A549 (cell line): ENCODE data around the gene ABCB1. TPM values are rescaled to one million over a fixed set of nuclear protein-coding genes. Genes with fewer than 3 reads are reported as not detected.
A peak's percentile ranks its signal among the peaks of the same experiment; 100 is the strongest.

Experiments used
- ATAC-seq, 2 experiments: fragments of 200-7000 bp in 1 of 2; fragments of >200 bp in 1 of 2; cut with Nextera tagmentation in 1 of 2; cut with Tn5 transposase in 1 of 2; 3 replicates each; pipeline versions ENCODE4 v1.8.0 to v1.9.1; 2018 to 2020; ENCODE audit warnings: mild to moderate bottlenecking in 1 of 2, moderate library complexity in 1 of 2
- CTCF ChIA-PET: fragments of 300-600 bp; sonication (Branson Sonifier 250); formaldehyde crosslinking; extraction: SDS; loops from one replicate; lab custom pipeline; 2021; ENCODE audit warnings: antibody characterized with exemption, inconsistent platforms; lab: Yijun Ruan, JAX
- POLR2A ChIA-PET: fragments of 350-600 bp; formaldehyde crosslinking; extraction: SDS; loops from one replicate; lab custom pipeline; 2021; ENCODE audit warnings: antibody characterized with exemption, inconsistent platforms; lab: Yijun Ruan, JAX
- DNase-seq, 2 experiments: peaks; one replicate each; pipeline versions ENCODE4 v3.0.0 to v3.0.0-alpha.2; 2011 to 2016; ENCODE audit warnings: low read depth in 1 of 2, low spot score in 1 of 2
- FAIRE-seq: peaks from 2 replicates; lab custom pipeline; 2011; peaks lifted over from hg19 to GRCh38; lab: Jason Lieb, UNC
- H3K27ac ChIP-seq, 2 experiments: fragments of >200 bp; sonication (Bioruptor Twin); formaldehyde crosslinking; 3 replicates each; pipeline ENCODE4 v1.5.1; 2016 to 2017
- H3K4me1 ChIP-seq: fragments of >200 bp; sonication (Bioruptor Twin); formaldehyde crosslinking; 3 replicates; pipeline ENCODE4 v1.6.1; 2016
- H3K4me2 ChIP-seq: fragments of >200 bp; sonication (Bioruptor Twin); formaldehyde crosslinking; 3 replicates; pipeline ENCODE4 v1.6.1; 2016
- H3K4me3 ChIP-seq: fragments of >200 bp; sonication (Bioruptor Twin); formaldehyde crosslinking; 3 replicates; pipeline ENCODE4 v1.5.1; 2016
- H3K9me3 ChIP-seq: fragments of >200 bp; sonication (Bioruptor Twin); formaldehyde crosslinking; 3 replicates; pipeline ENCODE4 v1.6.1; 2016
- BHLHE40 ChIP-seq: IDR thresholded peaks from 2 replicates; pipeline ENCODE4 v1.6.1; 2012; ENCODE audit warnings: low read depth, low read length, inconsistent platforms
- CBX2 ChIP-seq: fragments of 200-600 bp; sonication (generic); IDR thresholded peaks from 2 replicates; pipeline ENCODE4 v1.6.1; 2016; ENCODE audit warnings: low read depth, mild to moderate bottlenecking, borderline replicate concordance
- CBX8 ChIP-seq: fragments of 200-600 bp; sonication (generic); IDR thresholded peaks from 2 replicates; pipeline ENCODE4 v1.6.1; 2016
- CHD4 ChIP-seq: fragments of 200-600 bp; sonication (generic); IDR thresholded peaks from 2 replicates; pipeline ENCODE4 v1.6.1; 2016; ENCODE audit warnings: antibody characterized with exemption, mild to moderate bottlenecking, borderline replicate concordance
- EHF ChIP-seq: fragments of 250-450 bp; sonication (Bioruptor Pico); IDR thresholded peaks from 2 replicates; pipeline ENCODE4 v1.5.0; 2020; ENCODE audit warnings: mild to moderate bottlenecking
- FOXS1 ChIP-seq: fragments of 250-450 bp; sonication (Bioruptor Pico); IDR thresholded peaks from 2 replicates; pipeline ENCODE4 v1.5.0; 2020; ENCODE audit warnings: mild to moderate bottlenecking, moderate library complexity
- GATA3 ChIP-seq: IDR thresholded peaks from 2 replicates; pipeline ENCODE4 v1.6.1; 2012; ENCODE audit warnings: borderline replicate concordance
- HDAC2 ChIP-seq: fragments of 200-600 bp; sonication (generic); IDR thresholded peaks from 2 replicates; pipeline ENCODE4 v1.6.1; 2016
- JUN ChIP-seq, 2 experiments: fragments of >200 bp; sonication (Bioruptor Twin); formaldehyde crosslinking; IDR thresholded peaks; 2 replicates in 1 of 2; 3 replicates in 1 of 2; pipeline ENCODE4 v1.6.1; 2016 to 2017
- JUNB ChIP-seq: fragments of >200 bp; sonication (Bioruptor Twin); formaldehyde crosslinking; IDR thresholded peaks from 2 replicates; pipeline ENCODE4 v1.6.1; 2016
- MAFK ChIP-seq: fragments of 450-650 bp; IDR thresholded peaks from 2 replicates; pipeline ENCODE4 v1.6.1; 2014; ENCODE audit not compliant: partially characterized antibody
- MYC ChIP-seq: IDR thresholded peaks from 2 replicates; pipeline ENCODE4 v1.6.1; 2012; ENCODE audit warnings: mild to moderate bottlenecking, inconsistent platforms, low read length, improper control_type of control experiment, borderline replicate concordance
- NPAS2 ChIP-seq: fragments of 250-450 bp; sonication (Bioruptor Pico); IDR thresholded peaks from 2 replicates; pipeline ENCODE4 v1.8.0; 2022; ENCODE audit warnings: mild to moderate bottlenecking, moderate library complexity, borderline replicate concordance
- POLR2AphosphoS2 ChIP-seq: conservative IDR thresholded peaks from 2 replicates; pipeline ENCODE4 v1.6.1; 2012; ENCODE audit warnings: low read length, improper control_type of control experiment, inconsistent platforms
- RFX5 ChIP-seq: fragments of 450-650 bp; IDR thresholded peaks from 2 replicates; pipeline ENCODE4 v1.7.1; 2014; ENCODE audit warnings: antibody characterized with exemption, mild to moderate bottlenecking, moderate library complexity
- RNF2 ChIP-seq: fragments of 200-600 bp; sonication (generic); IDR thresholded peaks from 2 replicates; pipeline ENCODE4 v1.6.1; 2016; ENCODE audit warnings: low read depth, mild to moderate bottlenecking, antibody characterized with exemption, moderate library complexity, borderline replicate concordance
- SREBF2 ChIP-seq: fragments of 450-650 bp; IDR thresholded peaks from 2 replicates; pipeline ENCODE4 v1.6.1; 2014; ENCODE audit warnings: mild to moderate bottlenecking, moderate library complexity
- TFCP2L1 ChIP-seq: fragments of 250-450 bp; sonication (Bioruptor Pico); IDR thresholded peaks from 2 replicates; pipeline ENCODE4 v1.5.0; 2021; ENCODE audit warnings: mild to moderate bottlenecking
- ZFP36 ChIP-seq: fragments of 450-650 bp; IDR thresholded peaks from 2 replicates; pipeline ENCODE4 v1.6.1; 2014; ENCODE audit warnings: borderline replicate concordance; ENCODE audit not compliant: partially characterized antibody
- WGBS: methylation state at CpG from one replicate; pipeline ENCODE4 v1.1.6; 2017; ENCODE audit errors: missing lambda C conversion rate; 5-methylcytosine and 5-hydroxymethylcytosine counted together
- polyA minus RNA-seq: library from RNA; depleted of rRNA, polyadenylated mRNA; stranded (reverse); fragments of >200 nt; gene quantifications from 2 replicates; pipeline ENCODE4 v1.2.3, GENCODE V29; 2011; rRNA and poly(A)+ RNA removed
- polyA plus RNA-seq, 4 experiments: library from polyadenylated mRNA; depleted of rRNA in 3 of 4; stranded (reverse); fragments of >200 nt; fragmentation: RNase III in 1 of 4; extraction: RNeasy Plus Mini Kit Qiagen cat#74134 plus additional on column Dnase treatment in 1 of 4; gene quantifications; 2 replicates in 3 of 4; 3 replicates in 1 of 4; pipeline ENCODE4 v1.2.3, GENCODE V29; 2011 to 2017
- TF ChIP-seq, protein P1 (sequence below): fragments of 150-350 bp; IDR thresholded peaks from 2 replicates; pipeline ENCODE4 v1.6.1; 2014; ENCODE audit warnings: low read depth, mild to moderate bottlenecking, low read length
- TF ChIP-seq, protein P2 (sequence below): IDR thresholded peaks from 2 replicates; pipeline ENCODE4 v1.6.1; 2012
- TF ChIP-seq, protein P3 (sequence below): fragments of >200 bp; sonication (Bioruptor Twin); formaldehyde crosslinking; IDR thresholded peaks from 3 replicates; pipeline ENCODE4 v1.5.1; 2016

The ABCB1 gene
- polyA plus RNA-seq (2011; rRNA removed): 0.05 and 0.13 TPM in 2 replicates
- not detected in 2 replicates for polyA plus RNA-seq (2012; cell fraction: cytosol; rRNA removed)
- polyA plus RNA-seq (2012; cell fraction: nucleus; rRNA removed): not detected in 2 replicates
- polyA plus RNA-seq (2017; fragmentation: RNase III; extraction: RNeasy Plus Mini Kit Qiagen cat#74134 plus additional on column Dnase treatment): 0.07 to 0.09 TPM in 2 of 3 replicates, not detected in the other
- not detected in 2 replicates for polyA minus RNA-seq

DNA sequence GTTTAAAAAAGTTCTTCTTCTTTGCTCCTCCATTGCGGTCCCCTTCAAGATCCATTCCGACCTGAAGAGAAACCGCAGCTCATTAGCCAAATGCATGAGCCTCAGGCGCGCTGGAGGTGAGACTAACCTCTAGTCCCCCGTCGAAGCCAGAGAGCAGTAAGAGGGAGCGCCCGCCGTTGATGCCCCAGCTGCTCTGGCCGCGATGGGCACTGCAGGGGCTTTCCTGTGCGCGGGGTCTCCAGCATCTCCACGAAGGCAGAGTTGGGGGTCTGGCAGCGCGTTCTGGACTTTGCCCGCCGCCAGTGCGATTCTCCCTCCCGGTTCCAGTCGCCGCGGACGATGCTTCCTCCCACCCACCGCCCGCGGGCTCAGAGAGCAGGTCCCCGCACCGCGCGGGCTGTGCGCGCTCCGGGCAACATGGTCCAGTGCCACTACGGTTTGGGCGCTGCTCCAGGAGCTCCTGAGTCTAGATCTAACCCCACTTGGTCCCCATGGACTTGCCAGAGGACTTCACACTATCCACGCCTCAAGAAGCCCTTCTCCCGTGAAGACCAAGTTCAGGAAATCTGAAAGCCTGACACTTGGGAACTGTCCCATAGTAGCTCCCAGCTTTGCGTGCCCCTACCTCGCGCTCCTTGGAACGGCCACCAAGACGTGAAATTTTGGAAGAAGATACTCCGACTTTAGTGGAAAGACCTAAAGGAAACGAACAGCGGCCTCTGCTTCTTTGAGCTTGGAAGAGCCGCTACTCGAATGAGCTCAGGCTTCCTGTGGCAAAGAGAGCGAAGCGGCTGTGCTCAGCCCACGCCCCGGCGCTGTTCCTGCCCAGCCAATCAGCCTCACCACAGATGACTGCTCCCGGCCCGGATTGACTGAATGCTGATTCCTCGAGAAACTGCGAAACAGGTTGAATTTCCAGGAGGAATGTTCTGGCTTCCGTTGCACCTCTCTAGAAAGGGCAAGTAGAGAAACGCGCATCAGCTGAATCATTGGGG, at the start of gene ABCB1:
TSS of gene ABCB1 (minus strand) at position 755 of the 995 bp plus-strand sequence. CDS start at position 55, 700 bp downstream.
- no peak within 1 kb of the TSS for H3K27ac ChIP-seq
- peak within 1 kb of the TSS; percentile 28; the same call in 2 of the 3 replicates for H3K4me3 ChIP-seq
- TF ChIP-seq CBX8: peak; percentile 47; the same call in 1 of the 2 replicates
- no peak for TF ChIP-seq MAFK
- TF ChIP-seq, protein P1, sequence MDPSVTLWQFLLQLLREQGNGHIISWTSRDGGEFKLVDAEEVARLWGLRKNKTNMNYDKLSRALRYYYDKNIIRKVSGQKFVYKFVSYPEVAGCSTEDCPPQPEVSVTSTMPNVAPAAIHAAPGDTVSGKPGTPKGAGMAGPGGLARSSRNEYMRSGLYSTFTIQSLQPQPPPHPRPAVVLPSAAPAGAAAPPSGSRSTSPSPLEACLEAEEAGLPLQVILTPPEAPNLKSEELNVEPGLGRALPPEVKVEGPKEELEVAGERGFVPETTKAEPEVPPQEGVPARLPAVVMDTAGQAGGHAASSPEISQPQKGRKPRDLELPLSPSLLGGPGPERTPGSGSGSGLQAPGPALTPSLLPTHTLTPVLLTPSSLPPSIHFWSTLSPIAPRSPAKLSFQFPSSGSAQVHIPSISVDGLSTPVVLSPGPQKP: no peak
- 0 out of 2 replicates have a peak, but pooled peaks have one; percentile 27 for TF ChIP-seq RNF2
- peak within 1 kb of the TSS; percentile 50 for H3K4me2 ChIP-seq
- FAIRE-seq: no peak
- peak; percentile 71 to 84 for ATAC-seq
- no peaks in the 10 kb centered on the region for H3K9me3 ChIP-seq
- ChIA-PET POLR2A (no interaction called here), CTCF (interaction anchor here (1.5 kb wide), 1 partner anchor 18 kb away, joined by 3 read pairs; no protein-coding TSS in a partner anchor)
- no peaks in the 10 kb centered on the region; the same call in 2 of the 3 replicates for H3K4me1 ChIP-seq
- 15% methylated on average over 35 of the region's 61 CpGs for WGBS
- peak; percentile 4 to 9 for DNase-seq

DNA sequence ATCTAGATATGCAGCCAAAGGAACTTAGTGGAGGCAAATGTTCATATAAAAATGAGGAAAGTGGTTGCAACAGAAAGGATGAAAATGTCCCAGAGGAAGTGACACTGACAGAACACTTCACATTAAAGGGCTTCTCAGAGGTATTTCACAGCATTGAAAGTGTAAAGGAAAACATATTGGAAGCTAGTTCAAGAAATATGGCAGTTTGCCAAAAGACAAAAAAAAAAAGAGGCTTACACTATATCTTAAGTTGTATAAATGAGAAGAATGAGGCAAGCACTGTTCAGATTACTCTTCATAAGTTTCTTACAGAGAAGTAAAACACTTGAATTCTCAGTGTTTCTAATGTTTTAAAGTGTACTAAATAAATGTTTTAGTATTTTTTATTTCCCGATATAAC, 47.6 kb upstream of the ABCB1 start:
- FAIRE-seq (no peak), DNase-seq (no peak), ATAC-seq (no peak)
- no peak for TF ChIP-seq MYC
- TF ChIP-seq BHLHE40: no peak
- TF ChIP-seq RNF2: no peak
- no peak for TF ChIP-seq CHD4
- no peak for TF ChIP-seq EHF (CRISPR knock-in tag)
- TF ChIP-seq JUNB: no peak
- TF ChIP-seq NPAS2: no peak
- no peak for TF ChIP-seq HDAC2
- TF ChIP-seq SREBF2: no peak
- TF ChIP-seq, protein P2, sequence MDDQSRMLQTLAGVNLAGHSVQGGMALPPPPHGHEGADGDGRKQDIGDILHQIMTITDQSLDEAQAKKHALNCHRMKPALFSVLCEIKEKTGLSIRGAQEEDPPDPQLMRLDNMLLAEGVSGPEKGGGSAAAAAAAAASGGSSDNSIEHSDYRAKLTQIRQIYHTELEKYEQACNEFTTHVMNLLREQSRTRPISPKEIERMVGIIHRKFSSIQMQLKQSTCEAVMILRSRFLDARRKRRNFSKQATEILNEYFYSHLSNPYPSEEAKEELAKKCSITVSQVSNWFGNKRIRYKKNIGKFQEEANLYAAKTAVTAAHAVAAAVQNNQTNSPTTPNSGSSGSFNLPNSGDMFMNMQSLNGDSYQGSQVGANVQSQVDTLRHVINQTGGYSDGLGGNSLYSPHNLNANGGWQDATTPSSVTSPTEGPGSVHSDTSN: no peak
- TF ChIP-seq CBX2: no peak
- no peak for TF ChIP-seq JUN (IDR thresholded peaks at IDR 0.05)
- TF ChIP-seq, protein P3, sequence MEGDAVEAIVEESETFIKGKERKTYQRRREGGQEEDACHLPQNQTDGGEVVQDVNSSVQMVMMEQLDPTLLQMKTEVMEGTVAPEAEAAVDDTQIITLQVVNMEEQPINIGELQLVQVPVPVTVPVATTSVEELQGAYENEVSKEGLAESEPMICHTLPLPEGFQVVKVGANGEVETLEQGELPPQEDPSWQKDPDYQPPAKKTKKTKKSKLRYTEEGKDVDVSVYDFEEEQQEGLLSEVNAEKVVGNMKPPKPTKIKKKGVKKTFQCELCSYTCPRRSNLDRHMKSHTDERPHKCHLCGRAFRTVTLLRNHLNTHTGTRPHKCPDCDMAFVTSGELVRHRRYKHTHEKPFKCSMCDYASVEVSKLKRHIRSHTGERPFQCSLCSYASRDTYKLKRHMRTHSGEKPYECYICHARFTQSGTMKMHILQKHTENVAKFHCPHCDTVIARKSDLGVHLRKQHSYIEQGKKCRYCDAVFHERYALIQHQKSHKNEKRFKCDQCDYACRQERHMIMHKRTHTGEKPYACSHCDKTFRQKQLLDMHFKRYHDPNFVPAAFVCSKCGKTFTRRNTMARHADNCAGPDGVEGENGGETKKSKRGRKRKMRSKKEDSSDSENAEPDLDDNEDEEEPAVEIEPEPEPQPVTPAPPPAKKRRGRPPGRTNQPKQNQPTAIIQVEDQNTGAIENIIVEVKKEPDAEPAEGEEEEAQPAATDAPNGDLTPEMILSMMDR: no peak
- TF ChIP-seq GATA3: no peak
- TF ChIP-seq POLR2AphosphoS2: no peak
- WGBS: 93% methylated on average over 1 of the region's 1 CpG
- Histone ChIP-seq H3K27ac (no peak overlapping the region), H3K4me2 (no peak overlapping the region), H3K4me3 (no peak overlapping the region), H3K9me3 (no peaks in the 10 kb centered on the region), H3K4me1 (no peaks in the 10 kb centered on the region)
- ChIA-PET CTCF (no interaction called here), POLR2A (no interaction called here)

DNA sequence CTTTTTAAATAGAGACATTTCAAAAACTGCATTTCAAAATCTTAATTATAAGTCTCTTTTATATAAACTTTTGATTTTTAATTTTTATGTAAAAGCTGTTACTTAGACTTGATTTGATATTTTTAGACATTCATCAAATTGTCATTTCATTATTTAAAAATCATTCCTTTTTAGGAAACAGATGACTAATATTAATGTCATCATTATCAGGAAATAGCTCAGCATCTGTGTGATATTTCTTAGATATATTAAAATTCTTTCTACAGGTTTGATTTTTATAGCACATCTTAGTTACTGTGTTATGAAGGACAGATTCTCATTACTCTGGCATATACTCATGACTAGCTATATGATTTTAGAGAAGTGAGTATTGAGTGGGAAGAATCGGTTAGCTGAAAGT, 44.8 kb upstream of the ABCB1 start:
- no peaks in the 10 kb centered on the region for H3K9me3 ChIP-seq
- no peak for FAIRE-seq
- TF ChIP-seq ZFP36 (no peak), RFX5 (no peak), TFCP2L1 (CRISPR knock-in tag) (no peak), FOXS1 (no peak)
- 56% methylated on average over 1 of the region's 1 CpG for WGBS
- ATAC-seq: no peak
- H3K4me1 ChIP-seq: no peaks in the 10 kb centered on the region
- CTCF ChIA-PET: no interaction called here
- no peak overlapping the region for H3K4me2 ChIP-seq
- no peak for DNase-seq
- H3K4me3 ChIP-seq: no peak overlapping the region
- H3K27ac ChIP-seq: no peak overlapping the region
- POLR2A ChIA-PET: no interaction called here
